Neutrophil (primary cell): ENCODE data around the gene ING3.

Experiments
- H3K27ac ChIP-seq: fragments of 200-600 bp; sonication (generic); 2 replicates; pipeline ENCODE4 v1.5.1; 2016; ENCODE audit warnings: mild to moderate bottlenecking, moderate library complexity
- H3K27me3 ChIP-seq: fragments of 200-600 bp; sonication (generic); 2 replicates; pipeline ENCODE4 v1.6.0; 2016; ENCODE audit warnings: mild to moderate bottlenecking
- H3K36me3 ChIP-seq: fragments of 200-600 bp; sonication (generic); 2 replicates; pipeline ENCODE4 v1.5.1; 2017
- H3K4me1 ChIP-seq, 2 experiments: fragments of 200-600 bp in 1 of 2; sonication (generic) in 1 of 2; 1 replicate in 1 of 2; 2 replicates in 1 of 2; pipeline versions ENCODE4 v1.5.1 to v1.6.1; 2013 to 2016; ENCODE audit warnings: low read depth in 1 of 2, low read length in 1 of 2, mild to moderate bottlenecking in 1 of 2, moderate library complexity in 1 of 2; ENCODE audit not compliant: control insufficient read depth in 1 of 2, insufficient read depth in 1 of 2
- H3K4me3 ChIP-seq, 2 experiments: fragments of 200-600 bp in 1 of 2; sonication (generic) in 1 of 2; 1 replicate in 1 of 2; 2 replicates in 1 of 2; pipeline ENCODE4 v1.5.1; 2013 to 2016; ENCODE audit warnings: low read depth in 1 of 2, low read length in 1 of 2, mild to moderate bottlenecking in 1 of 2, moderate library complexity in 1 of 2
- H3K9me3 ChIP-seq: fragments of 200-600 bp; sonication (generic); 2 replicates; pipeline ENCODE4 v1.5.1; 2016
- CTCF ChIP-seq: fragments of 200-600 bp; sonication (generic); IDR thresholded peaks from 2 replicates; pipeline ENCODE4 v1.5.1; 2016; ENCODE audit warnings: antibody characterized with exemption

The ING3 gene

GRCh38 chr7:120941856-120942255 is 8.7 kb upstream of the ING3 start:
- H3K4me1 ChIP-seq, result no peaks in the 10 kb centered on the region
- H3K4me3 ChIP-seq, result no peak overlapping the region
- no peaks in the 10 kb centered on the region for H3K9me3 ChIP-seq
- H3K27me3 ChIP-seq, result no peaks in the 10 kb centered on the region
- no peak for TF ChIP-seq CTCF
- no peaks in the 10 kb centered on the region for H3K36me3 ChIP-seq
- H3K27ac ChIP-seq, result no peak overlapping the region

- TF ChIP-seq CTCF, result no peak
- H3K4me3 ChIP-seq, result no peak overlapping the region
- no peaks in the 10 kb centered on the region for H3K27me3 ChIP-seq
- no peaks in the 10 kb centered on the region for H3K36me3 ChIP-seq
- no peaks in the 10 kb centered on the region for H3K9me3 ChIP-seq
- H3K4me1 ChIP-seq, result no peaks in the 10 kb centered on the region
- no peak overlapping the region for H3K27ac ChIP-seq
Observed at GRCh38 chr7:120942861-120943260, 7.7 kb upstream of the ING3 start.

- Histone ChIP-seq H3K4me1 (peaks cover 4 to 8% of the 10 kb centered on the region in 2 experiments), H3K27ac (no peak overlapping the region), H3K27me3 (no peaks in the 10 kb centered on the region), H3K9me3 (no peaks in the 10 kb centered on the region), H3K4me3 (no peak overlapping the region), H3K36me3 (no peaks in the 10 kb centered on the region)
- no peak for TF ChIP-seq CTCF
Observed at GRCh38 chr7:120944826-120945562, 5.6 kb upstream of the ING3 start.

GRCh38 chr7:120947980-120948379 is 2.6 kb upstream of the ING3 start:
- H3K27me3 ChIP-seq, result no peaks in the 10 kb centered on the region
- peaks cover 17 to 21% of the 10 kb centered on the region in 2 experiments for H3K4me1 ChIP-seq
- no peaks in the 10 kb centered on the region for H3K9me3 ChIP-seq
- H3K4me3 ChIP-seq, result no peak overlapping the region
- H3K36me3 ChIP-seq, result no peaks in the 10 kb centered on the region
- no peak for TF ChIP-seq CTCF
- no peak overlapping the region for H3K27ac ChIP-seq

- no peak for TF ChIP-seq CTCF
- H3K9me3 ChIP-seq, result no peaks in the 10 kb centered on the region
- peaks cover 17 to 21% of the 10 kb centered on the region in 2 experiments for H3K4me1 ChIP-seq
- H3K4me3 ChIP-seq, result peak overlapping the region; percentile 65 to 76
- H3K27ac ChIP-seq, result no peak overlapping the region
- peaks cover 15% of the 10 kb centered on the region for H3K36me3 ChIP-seq
- H3K27me3 ChIP-seq, result no peaks in the 10 kb centered on the region
Observed at GRCh38 chr7:120949393-120949911, 1.1 kb upstream of the ING3 start.
